ENCODE results near the gene MCCC1. TPM values are rescaled to one million over a fixed set of nuclear protein-coding genes. Genes with fewer than 3 reads are reported as not detected.

Gene MCCC1
- total and polyA plus RNA-seq, 7 donors, result 8.2 to 24.4 (median 15.6) TPM

GRCh38 chr3:183134844-183135243 lies 35.5 kb upstream of the MCCC1 start:
- Histone ChIP-seq H3K27me3 (ENCODE audit: insufficient read depth in 3 of 3, low read length in 2 of 3) (no peaks in the 10 kb centered on the region), H3K4me1 (no peaks in the 10 kb centered on the region), H3K4me3 (no peak overlapping the region), H3K27ac (no peak overlapping the region), H3K36me3 (ENCODE audit: insufficient read depth in 1 of 2, low read depth in 1 of 2) (no peaks in the 10 kb centered on the region), H3K9me3 (no peaks in the 10 kb centered on the region)
- intact Hi-C loops (cut with DNase I), result no loop called here
- TF ChIP-seq CTCF (IDR thresholded peaks at IDR 0.05), result no peak
- no peak for DNase-seq
- ATAC-seq, result no peak
- 74 to 80% (median 77%) methylated on average over 2 of the region's 2 CpGs for WGBS, 3 donors

GRCh38 chr3:183132409-183132808 lies 33.1 kb upstream of the MCCC1 start:
- Histone ChIP-seq H3K27me3 (ENCODE audit: insufficient read depth in 3 of 3, low read length in 2 of 3) (no peaks in the 10 kb centered on the region), H3K4me3 (no peak overlapping the region), H3K9me3 (peaks cover 14% of the 10 kb centered on the region), H3K36me3 (ENCODE audit: insufficient read depth in 1 of 2, low read depth in 1 of 2) (no peaks in the 10 kb centered on the region), H3K27ac (no peak overlapping the region), H3K4me1 (no peaks in the 10 kb centered on the region)
- TF ChIP-seq CTCF (IDR thresholded peaks at IDR 0.05), result no peak
- WGBS, 3 donors, result 49 to 57% (median 50%) methylated on average over 6 of the region's 6 CpGs
- intact Hi-C loops (cut with DNase I), result no loop called here
- no peak for DNase-seq
- ATAC-seq, result no peak

DNA sequence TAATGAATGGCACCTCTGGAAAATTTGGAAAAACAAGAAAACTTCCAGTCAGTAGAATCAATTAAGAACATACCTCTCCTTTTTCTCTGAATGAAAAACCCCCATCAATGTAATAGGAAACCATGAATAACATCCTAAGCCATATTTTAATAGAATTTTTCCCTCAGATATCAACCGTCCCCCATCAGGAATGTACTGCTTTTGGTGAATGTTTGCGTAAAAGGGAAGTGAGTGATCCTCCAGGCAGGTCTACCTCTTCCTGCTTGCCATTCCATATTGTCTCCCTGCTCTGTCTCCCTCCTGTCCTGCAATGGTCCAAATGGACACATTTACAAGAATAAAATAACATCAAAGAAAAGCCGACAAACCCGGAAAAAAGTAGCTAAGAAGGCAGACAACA lies 32.4 kb upstream of the MCCC1 start:
- no peak overlapping the region for H3K27ac ChIP-seq
- DNase-seq, result no peak
- ATAC-seq, result no peak
- H3K36me3 ChIP-seq (ENCODE audit: insufficient read depth in 1 of 2, low read depth in 1 of 2), result no peaks in the 10 kb centered on the region
- no peaks in the 10 kb centered on the region for H3K4me1 ChIP-seq
- WGBS, 3 donors, result 42 to 52% (median 47%) methylated on average over 4 of the region's 4 CpGs
- intact Hi-C loops (cut with DNase I), result no loop called here
- peaks cover 14% of the 10 kb centered on the region for H3K9me3 ChIP-seq
- no peak overlapping the region for H3K4me3 ChIP-seq
- no peaks in the 10 kb centered on the region for H3K27me3 ChIP-seq (ENCODE audit: insufficient read depth in 3 of 3, low read length in 2 of 3)
- no peak for TF ChIP-seq CTCF (IDR thresholded peaks at IDR 0.05)

- Histone ChIP-seq H3K4me1 (no peaks in the 10 kb centered on the region), H3K27me3 (ENCODE audit: insufficient read depth in 3 of 3, low read length in 2 of 3) (no peaks in the 10 kb centered on the region), H3K36me3 (ENCODE audit: insufficient read depth in 1 of 2, low read depth in 1 of 2) (no peaks in the 10 kb centered on the region), H3K4me3 (no peak overlapping the region), H3K9me3 (peaks cover 14% of the 10 kb centered on the region), H3K27ac (no peak overlapping the region)
- no peak for DNase-seq
- no peak for TF ChIP-seq CTCF (IDR thresholded peaks at IDR 0.05)
- WGBS, 3 donors, result 49 to 59% (median 56%) methylated on average over 4 of the region's 4 CpGs
- ATAC-seq, result no peak
- intact Hi-C loops (cut with DNase I), result no loop called here
Measured at GRCh38 chr3:183131186-183131725, 32.0 kb upstream of the MCCC1 start.

DNA sequence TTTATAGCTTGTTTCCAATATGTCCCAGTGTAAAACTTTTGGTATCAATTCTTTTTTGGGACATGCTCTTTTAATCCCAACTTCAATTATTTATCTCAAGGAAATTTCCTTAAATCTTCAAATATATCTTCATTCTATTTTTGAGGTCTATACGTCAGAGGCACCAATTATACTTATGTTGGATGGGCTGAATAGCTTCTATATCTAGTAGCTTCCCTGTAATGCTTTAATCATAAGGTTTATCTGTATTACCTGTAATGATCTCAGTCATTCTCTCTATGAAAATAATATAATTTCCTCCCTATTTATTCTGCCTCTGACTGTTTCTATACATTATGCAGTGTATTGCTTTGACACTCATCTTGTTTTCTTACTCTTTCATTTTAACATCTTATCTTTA lies 29.9 kb upstream of the MCCC1 start:
- H3K4me1 ChIP-seq, result no peaks in the 10 kb centered on the region
- H3K27me3 ChIP-seq (ENCODE audit: insufficient read depth in 3 of 3, low read length in 2 of 3), result no peaks in the 10 kb centered on the region
- DNase-seq (no peak), ATAC-seq (no peak)
- intact Hi-C loops (cut with DNase I), result no loop called here
- no peak overlapping the region for H3K4me3 ChIP-seq
- H3K9me3 ChIP-seq, result peaks cover 14% of the 10 kb centered on the region
- no peaks in the 10 kb centered on the region for H3K36me3 ChIP-seq (ENCODE audit: insufficient read depth in 1 of 2, low read depth in 1 of 2)
- H3K27ac ChIP-seq, result no peak overlapping the region
- WGBS, 3 donors, result 81 to 86% (median 83%) methylated on average over 1 of the region's 1 CpG
- TF ChIP-seq CTCF (IDR thresholded peaks at IDR 0.05), result no peak
